Kidney epithelial cell (primary cell): ENCODE data around the gene GDPD5. TPM values are rescaled to one million over a fixed set of nuclear protein-coding genes. Genes with fewer than 3 reads are reported as not detected.

Experiments
- DNase-seq: peaks from one replicate; pipeline ENCODE4 v3.0.0-alpha.2; 2010; ENCODE audit warnings: low read depth
- H3K27me3 ChIP-seq: 2 replicates; pipeline ENCODE4 v1.6.0; 2011; ENCODE audit warnings: low read length; ENCODE audit not compliant: control insufficient read depth, insufficient read depth
- H3K36me3 ChIP-seq: 2 replicates; pipeline ENCODE4 v1.5.1; 2011; ENCODE audit warnings: low read length; ENCODE audit not compliant: control insufficient read depth, insufficient read depth
- H3K4me3 ChIP-seq: 2 replicates; pipeline ENCODE4 v1.5.1; 2011; ENCODE audit warnings: low read depth, mild to moderate bottlenecking, control low read depth, low read length
- total RNA-seq: library from RNA; depleted of rRNA; stranded (reverse); fragments of >200 nt; gene quantifications from 2 replicates; pipeline ENCODE4 v1.2.3, GENCODE V29; 2015
- TF ChIP-seq, protein P1 (sequence below): IDR thresholded peaks from 2 replicates; pipeline ENCODE4 v1.5.1; 2011; ENCODE audit warnings: mild to moderate bottlenecking, moderate library complexity, low read length, control low read depth, inconsistent platforms; ENCODE audit not compliant: insufficient read depth, poor library complexity, severe bottlenecking

The GDPD5 gene
- total RNA-seq, 1 donor from 2014 or later, result 12.7 TPM

DNA sequence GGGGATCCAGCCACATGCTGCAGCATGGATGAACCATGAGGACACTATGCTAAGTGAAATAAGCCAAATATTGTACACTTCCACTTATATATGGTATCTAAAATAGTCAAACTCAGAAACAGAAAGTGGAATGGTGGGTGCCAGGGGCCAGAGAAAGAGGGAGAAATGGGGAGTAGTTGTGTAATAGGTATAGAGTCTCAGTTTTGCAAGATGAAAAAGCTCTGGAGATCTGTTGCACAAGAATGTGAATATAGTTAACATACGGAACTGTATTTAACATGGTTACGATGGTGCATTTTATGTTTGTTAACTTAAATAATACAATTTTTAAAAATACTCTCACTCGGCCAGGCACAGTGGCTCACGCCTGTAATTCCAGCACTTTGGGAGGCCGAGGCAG is 21.2 kb downstream of the GDPD5 start:
- Histone ChIP-seq H3K36me3 (no peaks in the 10 kb centered on the region), H3K27me3 (no peaks in the 10 kb centered on the region), H3K4me3 (no peak overlapping the region)
- DNase-seq, result no peak
- TF ChIP-seq, protein P1, sequence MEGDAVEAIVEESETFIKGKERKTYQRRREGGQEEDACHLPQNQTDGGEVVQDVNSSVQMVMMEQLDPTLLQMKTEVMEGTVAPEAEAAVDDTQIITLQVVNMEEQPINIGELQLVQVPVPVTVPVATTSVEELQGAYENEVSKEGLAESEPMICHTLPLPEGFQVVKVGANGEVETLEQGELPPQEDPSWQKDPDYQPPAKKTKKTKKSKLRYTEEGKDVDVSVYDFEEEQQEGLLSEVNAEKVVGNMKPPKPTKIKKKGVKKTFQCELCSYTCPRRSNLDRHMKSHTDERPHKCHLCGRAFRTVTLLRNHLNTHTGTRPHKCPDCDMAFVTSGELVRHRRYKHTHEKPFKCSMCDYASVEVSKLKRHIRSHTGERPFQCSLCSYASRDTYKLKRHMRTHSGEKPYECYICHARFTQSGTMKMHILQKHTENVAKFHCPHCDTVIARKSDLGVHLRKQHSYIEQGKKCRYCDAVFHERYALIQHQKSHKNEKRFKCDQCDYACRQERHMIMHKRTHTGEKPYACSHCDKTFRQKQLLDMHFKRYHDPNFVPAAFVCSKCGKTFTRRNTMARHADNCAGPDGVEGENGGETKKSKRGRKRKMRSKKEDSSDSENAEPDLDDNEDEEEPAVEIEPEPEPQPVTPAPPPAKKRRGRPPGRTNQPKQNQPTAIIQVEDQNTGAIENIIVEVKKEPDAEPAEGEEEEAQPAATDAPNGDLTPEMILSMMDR, result no peak

DNA sequence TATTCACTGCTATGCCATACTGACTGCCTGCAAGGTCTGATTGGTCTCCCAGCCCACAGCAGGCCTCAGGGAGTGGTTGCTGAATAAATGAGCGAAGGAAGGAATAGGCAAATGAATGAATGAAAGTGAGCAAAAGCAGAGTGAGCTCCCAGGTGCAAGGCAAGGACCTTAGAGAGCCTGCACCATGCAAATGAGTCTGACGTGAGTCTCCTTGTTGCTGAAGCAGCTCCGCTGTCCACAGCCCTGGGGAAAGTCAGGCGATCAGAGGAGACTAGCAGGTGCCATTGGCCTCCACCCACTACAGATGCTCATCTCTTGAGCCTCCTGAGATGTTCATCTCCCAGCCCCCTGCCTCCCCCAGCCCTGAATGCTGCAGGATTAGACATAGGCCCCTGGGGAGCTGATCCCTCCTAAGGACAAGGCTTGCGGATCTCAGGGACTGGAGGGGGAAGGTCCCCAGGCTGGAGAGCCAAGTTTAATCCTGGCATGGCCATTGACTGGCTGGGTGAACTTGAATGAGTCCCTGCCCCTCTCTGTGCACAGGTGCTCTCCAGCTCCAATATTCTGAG is 22.1 kb downstream of the GDPD5 start:
- TF ChIP-seq, protein P1, result no peak
- DNase-seq, result no peak
- Histone ChIP-seq H3K27me3 (no peaks in the 10 kb centered on the region), H3K36me3 (no peaks in the 10 kb centered on the region), H3K4me3 (no peak overlapping the region)

DNA sequence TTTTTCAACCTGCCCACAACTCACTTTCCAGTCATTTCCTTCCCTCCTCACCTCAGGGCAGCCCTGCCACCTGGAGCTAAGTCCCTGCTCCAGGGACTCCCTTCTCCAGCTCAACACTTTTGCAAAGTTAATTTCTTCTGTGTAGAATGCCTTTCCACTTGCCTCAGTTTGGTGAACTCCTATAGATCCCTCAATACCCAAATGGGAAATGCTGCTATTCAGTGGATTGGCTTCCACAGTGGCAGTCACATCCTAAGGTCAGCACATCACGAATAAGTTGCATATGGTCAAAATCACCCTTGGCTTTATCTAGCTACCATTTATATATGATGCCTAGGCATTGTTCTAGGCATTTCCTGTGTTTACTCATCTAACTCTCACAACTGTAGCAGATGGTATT is 23.6 kb downstream of the GDPD5 start:
- H3K4me3 ChIP-seq, result no peak overlapping the region
- TF ChIP-seq, protein P1, result no peak
- DNase-seq, result no peak
- H3K27me3 ChIP-seq, result no peaks in the 10 kb centered on the region
- H3K36me3 ChIP-seq, result no peaks in the 10 kb centered on the region

DNA sequence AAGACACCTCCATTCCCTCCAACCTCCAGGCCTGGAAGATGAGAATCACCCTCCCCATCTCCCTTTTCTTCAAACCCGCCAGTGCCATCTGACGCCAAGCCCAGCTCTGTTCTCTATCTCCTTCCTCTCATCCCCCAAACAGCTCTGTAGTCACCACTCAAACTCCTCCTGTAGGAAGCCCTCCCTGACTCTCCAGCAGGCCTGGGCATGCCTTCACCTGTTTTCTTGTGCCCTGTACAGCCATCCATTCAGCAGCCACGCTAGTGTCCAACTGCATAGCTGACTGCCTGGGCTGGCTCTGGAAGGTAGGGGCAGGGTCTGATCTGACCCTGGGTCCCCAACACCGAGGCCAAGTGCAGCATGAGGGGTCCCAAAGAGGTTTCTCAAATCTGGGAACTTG is 25.0 kb downstream of the GDPD5 start:
- no peak for DNase-seq
- TF ChIP-seq, protein P1, result no peak
- no peak overlapping the region for H3K4me3 ChIP-seq

DNA sequence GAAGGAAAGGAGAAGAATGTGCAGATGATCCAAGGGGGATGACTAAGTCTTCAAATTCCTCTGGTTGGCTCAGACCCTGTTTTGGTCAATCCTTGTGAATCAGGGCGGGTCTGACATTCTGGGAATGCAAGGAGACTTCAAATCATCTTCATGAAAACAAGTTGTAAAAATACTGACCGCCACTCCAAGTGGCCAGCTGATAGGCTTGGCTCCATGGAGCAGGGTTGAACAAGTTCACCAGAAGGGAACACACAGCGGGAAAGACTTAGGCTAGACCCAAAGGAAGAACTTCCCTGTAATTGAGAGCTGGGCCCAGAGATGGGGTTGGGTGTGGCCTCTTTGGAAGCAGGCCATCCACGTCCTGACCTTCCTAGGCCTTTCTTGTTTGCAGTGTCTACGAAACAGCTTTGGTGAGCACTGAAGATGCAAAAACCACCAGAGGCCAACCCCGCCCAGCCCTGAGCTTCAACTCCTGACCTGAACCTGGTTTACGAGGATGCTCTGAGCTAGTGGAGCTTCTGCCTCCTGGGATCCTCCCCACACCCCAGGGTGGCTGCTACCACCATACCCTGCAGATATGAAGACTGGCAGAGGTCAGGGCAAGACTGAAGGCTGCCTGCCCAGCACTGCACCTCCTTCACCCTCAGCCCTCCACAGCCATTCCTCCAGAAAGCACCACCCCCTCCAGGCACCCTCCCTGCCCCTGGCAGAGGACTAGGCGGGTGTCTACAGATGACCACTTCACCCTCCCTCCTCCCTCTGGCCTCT is 26.1 kb downstream of the GDPD5 start:
- peak; percentile 63 for DNase-seq
- TF ChIP-seq, protein P1, result no peak
- Histone ChIP-seq H3K4me3 (no peak overlapping the region), H3K27me3 (no peaks in the 10 kb centered on the region), H3K36me3 (no peaks in the 10 kb centered on the region)

More for the DNA sequence above, 25.0 kb downstream of the GDPD5 start:
- no peaks in the 10 kb centered on the region for H3K27me3 ChIP-seq
- no peaks in the 10 kb centered on the region for H3K36me3 ChIP-seq
